CD14-positive monocyte (primary cell): ENCODE data around the gene TMEM225B. TPM values are rescaled to one million over a fixed set of nuclear protein-coding genes. Genes with fewer than 3 reads are reported as not detected.

Source experiments
- DNase-seq, 3 donors: peaks; one replicate each; pipeline ENCODE4 v3.0.0-alpha.2; 2011 to 2022
- H2AFZ ChIP-seq: 2 replicates; pipeline ENCODE4 v1.6.0; 2012; ENCODE audit warnings: mild to moderate bottlenecking, low read depth, low read length, inconsistent platforms; ENCODE audit not compliant: insufficient read depth, poor library complexity, severe bottlenecking
- H3K27ac ChIP-seq, 2 donors: 1 replicate in 1 of 2; 2 replicates in 1 of 2; pipeline ENCODE4 v1.5.1; 2012 to 2013; ENCODE audit warnings: low read length in 2 of 2, control low read depth in 1 of 2, inconsistent platforms in 1 of 2, low read depth in 1 of 2, mild to moderate bottlenecking in 1 of 2
- H3K27me3 ChIP-seq, 2 donors: one replicate each; pipeline versions ENCODE4 v1.6.0 to v1.6.1; 2011 to 2013; ENCODE audit warnings: low read length in 2 of 2; ENCODE audit not compliant: control insufficient read depth in 2 of 2, insufficient read depth in 2 of 2
- H3K36me3 ChIP-seq, 2 donors: replicated peaks in 1 of 2; 1 replicate in 1 of 2; 2 replicates in 1 of 2; pipeline versions ENCODE4 v1.5.1 to v1.6.1; 2012 to 2013; ENCODE audit warnings: low read length in 2 of 2, control low read depth in 1 of 2, inconsistent platforms in 1 of 2, mild to moderate bottlenecking in 1 of 2; ENCODE audit not compliant: insufficient read depth in 2 of 2, control insufficient read depth in 1 of 2
- H3K4me1 ChIP-seq, 2 donors: 1 replicate in 1 of 2; 2 replicates in 1 of 2; pipeline versions ENCODE4 v1.5.1 to v1.6.1; 2012 to 2013; ENCODE audit warnings: low read length in 2 of 2, control low read depth in 1 of 2, inconsistent platforms in 1 of 2, mild to moderate bottlenecking in 1 of 2, moderate library complexity in 1 of 2; ENCODE audit not compliant: insufficient read depth in 2 of 2, control insufficient read depth in 1 of 2
- H3K4me2 ChIP-seq: replicated peaks from 2 replicates; pipeline ENCODE3; 2012; ENCODE audit warnings: low read length, moderate library complexity, mild to moderate bottlenecking; ENCODE audit not compliant: poor library complexity, severe bottlenecking; ENCODE audit errors: extremely low read depth
- H3K4me3 ChIP-seq, 3 experiments: fragments of 200-600 bp in 1 of 3; sonication (generic) in 1 of 3; replicated peaks in 1 of 3; 1 replicate in 2 of 3; 2 replicates in 1 of 3; pipeline ENCODE4 v1.5.1; 2011 to 2013; ENCODE audit warnings: low read length in 3 of 3, mild to moderate bottlenecking in 3 of 3, control low read depth in 2 of 3, low read depth in 2 of 3, inconsistent platforms in 1 of 3, moderate library complexity in 1 of 3
- H3K79me2 ChIP-seq: 2 replicates; pipeline ENCODE4 v1.6.0; 2012; ENCODE audit warnings: mild to moderate bottlenecking, control low read depth, inconsistent platforms, low read length, moderate library complexity; ENCODE audit not compliant: insufficient read depth
- H3K9ac ChIP-seq: 2 replicates; pipeline ENCODE4 v1.6.0; 2017; ENCODE audit warnings: low read length, mild to moderate bottlenecking; ENCODE audit not compliant: insufficient read depth, poor library complexity, severe bottlenecking
- H3K9me3 ChIP-seq, 2 donors: replicated peaks in 1 of 2; 1 replicate in 1 of 2; 2 replicates in 1 of 2; pipeline versions ENCODE4 v1.5.1 to v1.6.1; 2012 to 2013; ENCODE audit warnings: low read length in 2 of 2, control low read depth in 1 of 2; ENCODE audit not compliant: control insufficient read depth in 1 of 2, insufficient read depth in 1 of 2
- H4K20me1 ChIP-seq: 2 replicates; pipeline ENCODE4 v1.6.0; 2012; ENCODE audit warnings: mild to moderate bottlenecking, low read length, control low read depth, moderate library complexity; ENCODE audit not compliant: insufficient read depth
- H3K27ac Mint-ChIP-seq, 7 donors: one replicate each; pipeline ENCODE4 v1.8.0; 2020; ENCODE audit warnings: mild to moderate bottlenecking in 7 of 7, mixed read lengths in 7 of 7, moderate library complexity in 6 of 7, inconsistent platforms in 2 of 7
- H3K27me3 Mint-ChIP-seq, 3 donors: one replicate each; pipeline ENCODE4 v1.8.0; 2021 to 2022; ENCODE audit warnings: low read depth in 3 of 3, mild to moderate bottlenecking in 3 of 3, mixed read lengths in 3 of 3, moderate library complexity in 3 of 3, inconsistent platforms in 1 of 3
- H3K36me3 Mint-ChIP-seq, 2 donors: one replicate each; pipeline ENCODE4 v1.8.0; 2020; ENCODE audit warnings: mixed read lengths in 2 of 2, inconsistent platforms in 1 of 2, mild to moderate bottlenecking in 1 of 2
- H3K4me1 Mint-ChIP-seq: one replicate; pipeline ENCODE4 v1.8.0; 2020; ENCODE audit warnings: mild to moderate bottlenecking, mixed read lengths
- H3K4me3 Mint-ChIP-seq, 2 donors: one replicate each; pipeline ENCODE4 v1.8.0; 2020; ENCODE audit warnings: mild to moderate bottlenecking in 2 of 2, mixed read lengths in 2 of 2, moderate library complexity in 1 of 2
- H3K9me3 Mint-ChIP-seq, 7 donors: one replicate each; pipeline ENCODE4 v1.8.0; 2020 to 2022; ENCODE audit warnings: mixed read lengths in 7 of 7, mild to moderate bottlenecking in 6 of 7, moderate library complexity in 6 of 7, inconsistent platforms in 2 of 7
- CTCF ChIP-seq: fragments of 200-600 bp; IDR thresholded peaks from one replicate; pipeline ENCODE4 v1.8.0; 2022; ENCODE audit warnings: antibody characterized with exemption, mild to moderate bottlenecking
- WGBS: methylation state at CpG from one replicate; pipeline ENCODE4 v1.1.5; 2013; ENCODE audit warnings: missing lambda C conversion rate; ENCODE audit not compliant: insufficient coverage; 5-methylcytosine and 5-hydroxymethylcytosine counted together
- intact Hi-C, 2 donors: fragments of 100-400 bp; cut with micrococcal nuclease; formaldehyde crosslinking; loops; one replicate each; pipeline versions ENCODE4 v1.15.0 to v1.15.1; 2023
- polyA plus RNA-seq, 3 donors: library from polyadenylated mRNA; depleted of rRNA in 1 of 3; unstranded in 2 of 3; stranded (reverse) in 1 of 3; fragments of 300-500 nt in 2 of 3; fragments of >200 nt in 1 of 3; fragmentation: Illumina TruSeq in 2 of 3; gene quantifications; 1 replicate in 2 of 3; 2 replicates in 1 of 3; pipeline ENCODE4 v1.2.3, GENCODE V29; 2012 to 2021

Gene TMEM225B
- polyA plus RNA-seq, 3 donors = 0.20 to 0.23 TPM; not detected in 1

- TF ChIP-seq CTCF = no peak
- H3K27me3 ChIP-seq = no peaks in the 10 kb centered on the region
- Mint-ChIP-seq H3K9me3 (peaks cover 2 to 8% (median 5%) of the 10 kb centered on the region in 7 donors), H3K4me1 (peaks cover 32% of the 10 kb centered on the region), H3K27ac (peak overlapping the region; percentile 83 to 96 (median 89)), H3K36me3 (peaks cover 22 to 29% of the 10 kb centered on the region in 2 donors), H3K4me3 (peak overlapping the region; percentile 85 to 92), H3K27me3 (peaks cover 0 to under 1% (median 0%) of the 10 kb centered on the region in 3 donors)
- intact Hi-C loops = no loop called here
- H2AFZ ChIP-seq = peak overlapping the region; percentile 98
- peak overlapping the region; percentile 14 to 99 for H3K27ac ChIP-seq
- peak overlapping the region; percentile 94 for H3K4me2 ChIP-seq
- 0% methylated on average over 1 of the region's 15 CpGs for WGBS
- no peak for DNase-seq
- peaks cover 3 to 16% of the 10 kb centered on the region in 2 donors for H3K36me3 ChIP-seq
- peaks cover 17 to 30% of the 10 kb centered on the region in 2 donors for H3K4me1 ChIP-seq
- H4K20me1 ChIP-seq = no peaks in the 10 kb centered on the region
- H3K9me3 ChIP-seq = peaks cover 0 to 2% of the 10 kb centered on the region in 2 donors
- H3K9ac ChIP-seq = peak overlapping the region; percentile 90
- H3K4me3 ChIP-seq = peak overlapping the region; percentile 60 to 99 (median 96)
- peaks cover 28% of the 10 kb centered on the region for H3K79me2 ChIP-seq
These were observed 46.7 kb upstream of the TMEM225B start for GRCh38 chr7:99551334-99551733.

GRCh38 chr7:99551767-99552463, 46.2 kb upstream of the TMEM225B start, which contains the start of gene FAM200A:
Gene FAM200A, minus strand, starts transcription at chr7:99552114. Its CDS starts 3,707 bp downstream, at chr7:99548407.
- Mint-ChIP-seq H3K4me1 (peaks cover 32% of the 10 kb centered on the region), H3K27me3 (no peaks in the 10 kb centered on the region), H3K4me3 (peak within 1 kb of the TSS; percentile 85 to 92), H3K27ac (peak within 1 kb of the TSS; percentile 83 to 96 (median 89)), H3K36me3 (peaks cover 24 to 29% of the 10 kb centered on the region in 2 donors), H3K9me3 (peaks cover 0 to 8% (median 4%) of the 10 kb centered on the region in 7 donors)
- H3K9ac ChIP-seq = peak within 1 kb of the TSS; percentile 90
- H3K36me3 ChIP-seq = peaks cover 3 to 21% of the 10 kb centered on the region in 2 donors
- peak within 1 kb of the TSS; percentile 98 for H2AFZ ChIP-seq
- intact Hi-C loops = no loop called here
- H3K27me3 ChIP-seq = no peaks in the 10 kb centered on the region
- DNase-seq = peak; percentile 78 to 83 (median 82)
- H3K4me1 ChIP-seq = peaks cover 17 to 34% of the 10 kb centered on the region in 2 donors
- peaks cover 34% of the 10 kb centered on the region for H3K79me2 ChIP-seq
- peak within 1 kb of the TSS; percentile 94 for H3K4me2 ChIP-seq
- no peaks in the 10 kb centered on the region for H4K20me1 ChIP-seq
- H3K9me3 ChIP-seq = no peaks in the 10 kb centered on the region
- 1% methylated on average over 18 of the region's 37 CpGs for WGBS
- H3K4me3 ChIP-seq = peak within 1 kb of the TSS; percentile 60 to 99 (median 96)
- no peak for TF ChIP-seq CTCF
- H3K27ac ChIP-seq = peak within 1 kb of the TSS; percentile 14 to 99
